ENCODE measurements around the gene STK33.

Gene STK33

DNA sequence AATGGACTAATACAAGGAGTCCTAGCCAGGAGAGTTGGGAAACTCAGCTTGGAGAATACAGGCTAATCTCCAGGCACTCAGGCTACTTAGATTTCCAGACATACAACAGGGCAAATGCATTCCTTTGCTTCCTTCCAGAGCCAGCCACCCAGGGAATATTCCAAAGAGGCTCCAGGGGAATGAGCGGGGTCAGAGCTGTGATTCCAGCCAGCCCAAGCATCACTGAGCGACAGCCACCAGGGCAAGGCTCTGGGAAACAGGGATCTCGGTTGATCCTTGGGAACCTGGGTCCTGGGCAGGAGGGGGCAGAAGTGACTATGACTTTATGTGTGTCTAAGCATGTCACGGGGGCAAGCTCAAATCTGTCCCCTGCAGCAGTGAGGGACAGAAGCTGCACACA is 218.1 kb downstream of the STK33 start:
- no peak for DNase-seq

DNA sequence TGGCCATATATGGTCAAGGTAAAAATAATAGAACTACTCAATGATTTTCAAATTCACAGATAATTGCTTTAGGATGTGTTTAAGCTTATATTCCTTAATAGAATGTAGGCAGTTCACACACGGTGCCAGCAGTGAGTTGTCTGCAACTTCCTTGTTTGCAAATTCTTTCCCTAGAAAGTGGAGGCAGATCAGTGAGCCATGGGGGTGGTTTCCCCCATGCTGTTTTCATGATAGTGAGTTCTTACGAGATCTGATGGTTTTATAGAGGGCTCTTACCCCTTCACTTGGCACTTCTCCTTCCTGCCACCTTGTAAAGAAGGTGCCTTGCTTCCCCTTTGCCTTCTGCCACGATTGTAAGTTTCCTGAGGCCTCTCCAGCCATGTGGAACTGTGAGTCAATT is 218.6 kb downstream of the STK33 start:
- no peak for DNase-seq

DNA sequence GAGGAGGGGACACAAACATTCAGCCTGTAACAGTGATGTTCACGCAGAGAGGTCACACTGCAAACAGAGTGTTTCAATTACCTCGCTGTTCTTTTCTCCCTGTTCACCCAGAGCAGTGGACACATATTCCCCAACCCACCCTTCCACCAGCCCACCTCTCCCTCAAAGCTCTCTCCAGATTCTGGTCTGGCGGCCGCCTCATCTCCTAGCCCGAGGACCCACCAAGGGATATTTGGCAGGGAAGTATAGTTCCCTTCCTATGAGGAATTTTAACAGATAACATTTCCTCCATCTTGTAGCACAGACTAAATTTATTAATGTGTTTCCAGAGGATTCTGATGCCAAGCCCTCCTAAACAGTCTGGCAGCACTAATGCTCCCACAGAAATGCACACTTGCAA is 219.3 kb downstream of the STK33 start:
- DNase-seq, result no peak

DNA sequence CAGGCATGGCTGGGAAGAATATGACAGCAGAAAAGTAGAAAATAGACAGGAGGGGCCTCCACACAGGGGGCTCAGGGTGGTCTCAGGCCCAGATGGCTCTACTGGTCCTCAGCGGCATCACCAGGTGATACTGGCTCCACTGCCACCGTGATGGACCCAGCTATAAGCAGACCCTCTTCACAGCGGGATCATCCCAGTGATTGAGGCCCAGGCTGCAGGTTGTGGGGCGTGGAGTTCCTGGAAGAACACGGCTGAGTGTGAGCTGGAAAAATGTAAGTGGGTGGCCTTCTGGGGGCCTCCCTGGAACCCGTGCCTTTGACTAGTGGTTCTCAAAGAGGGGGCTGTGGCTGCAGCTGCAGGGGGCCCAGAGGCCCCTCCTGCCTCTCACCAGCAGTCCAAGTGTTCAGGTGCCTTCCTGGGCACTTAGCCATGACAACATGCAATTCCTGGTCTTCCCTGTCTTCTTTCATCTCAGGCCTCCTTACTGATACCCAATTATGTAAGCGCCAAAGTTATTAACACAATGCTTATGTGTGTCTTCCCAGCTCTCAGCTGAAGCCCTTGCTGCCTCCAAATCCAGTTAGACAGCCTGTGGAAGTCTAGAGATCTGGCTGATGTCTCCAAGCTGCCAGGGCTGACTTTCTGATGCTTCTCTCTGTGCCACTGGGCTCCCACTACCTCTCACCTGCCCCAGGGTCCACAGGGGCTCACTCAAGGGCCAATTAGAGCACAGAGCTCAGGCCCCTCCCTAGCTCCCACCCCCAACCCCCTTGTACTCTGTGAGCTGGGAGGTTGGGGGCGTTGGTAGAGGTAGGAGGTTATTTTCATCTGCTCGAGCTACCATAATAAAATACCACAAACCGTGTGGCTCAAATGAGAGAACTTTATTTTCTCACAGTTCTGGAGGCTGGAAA is 220.3 kb downstream of the STK33 start:
- DNase-seq, result no peak

DNA sequence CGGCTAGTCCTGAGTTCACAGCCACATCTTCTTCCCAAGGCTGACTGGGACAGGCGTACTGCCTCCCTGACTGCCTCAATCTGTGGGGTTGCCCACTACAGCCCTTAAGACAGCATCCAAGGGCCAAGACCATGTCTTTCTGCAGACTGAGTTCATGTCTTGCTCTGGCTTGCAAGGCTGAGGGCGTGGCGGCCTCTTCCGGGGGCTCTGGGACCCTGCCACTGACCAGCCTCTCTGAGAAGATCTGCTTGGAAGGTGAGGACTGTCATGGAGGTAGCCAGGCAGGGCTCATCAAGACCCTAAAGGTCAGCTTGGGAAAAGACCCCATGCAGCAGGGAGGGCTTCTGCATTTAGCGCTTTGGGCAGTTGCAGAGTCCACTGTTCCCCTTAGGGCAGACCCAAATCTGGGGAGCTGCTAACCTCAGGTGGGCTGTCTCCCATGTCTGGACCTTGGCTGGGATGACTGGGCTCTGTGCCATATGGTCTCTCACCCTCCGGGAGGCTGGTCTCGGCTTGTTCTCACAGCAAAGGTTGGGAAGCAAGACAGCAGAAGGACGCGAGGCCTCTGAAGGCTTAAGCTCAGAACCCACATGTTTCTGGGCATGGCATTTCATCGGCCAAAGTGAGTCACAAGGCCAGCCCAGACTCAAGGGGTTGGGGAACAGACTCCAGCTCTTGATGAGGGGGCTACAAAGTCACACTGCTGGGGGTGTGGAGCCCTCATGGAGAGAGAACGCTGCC is 221.2 kb downstream of the STK33 start:
- DNase-seq, result no peak

DNA sequence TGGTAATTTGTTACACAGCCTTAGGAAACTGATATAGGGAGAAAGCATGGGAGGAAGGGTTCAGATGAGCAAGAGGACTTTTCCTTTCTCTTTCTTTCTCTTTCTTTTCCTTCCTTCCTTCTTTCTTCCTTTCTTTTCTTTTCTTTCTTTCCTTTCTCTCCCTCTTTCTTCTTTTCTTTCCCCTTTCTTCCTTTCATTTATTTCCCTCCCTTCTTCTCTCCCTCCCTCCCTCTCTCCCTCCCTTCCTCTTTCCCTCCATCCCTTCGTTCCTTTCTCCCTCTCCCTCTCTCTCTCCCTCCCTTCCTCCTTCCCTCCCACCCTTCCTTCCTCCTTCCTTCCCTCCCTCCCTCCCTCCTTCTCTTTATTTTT is 222.5 kb downstream of the STK33 start:
- no peak for DNase-seq

DNA sequence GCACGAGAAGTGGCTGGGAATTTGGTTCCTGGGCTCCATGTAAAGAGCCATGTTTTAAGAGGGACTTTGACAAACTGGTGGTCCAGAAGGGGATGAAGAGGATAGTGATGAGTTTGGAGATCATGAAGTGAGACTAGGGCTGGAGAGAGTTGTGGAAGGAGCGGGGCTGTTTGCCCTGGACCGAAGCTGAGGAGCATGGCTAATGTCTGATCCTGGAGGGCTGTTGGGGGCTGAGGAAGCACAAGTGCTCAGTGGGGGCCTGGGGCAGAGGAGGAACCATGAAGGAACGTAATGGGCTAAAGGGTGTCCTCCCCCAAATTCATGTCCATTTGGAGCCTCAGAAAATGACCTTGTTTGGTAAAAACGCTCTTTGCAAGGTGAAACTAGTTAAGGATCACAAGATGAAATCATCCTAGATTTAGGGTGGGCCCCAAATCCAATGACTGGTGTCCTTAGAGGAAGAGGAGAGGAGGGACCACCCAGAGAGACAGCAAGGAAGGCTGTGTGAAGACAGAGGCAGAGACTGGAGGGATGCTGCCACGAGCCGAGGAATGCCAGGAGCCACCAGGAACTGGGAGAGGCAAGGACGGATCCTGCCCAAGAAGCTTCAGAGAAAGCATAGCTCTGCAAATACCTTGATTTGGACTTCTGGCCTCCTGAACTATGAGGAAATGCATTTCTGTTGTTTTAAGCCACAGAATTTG is 223.1 kb downstream of the STK33 start:
- DNase-seq, result no peak

DNA sequence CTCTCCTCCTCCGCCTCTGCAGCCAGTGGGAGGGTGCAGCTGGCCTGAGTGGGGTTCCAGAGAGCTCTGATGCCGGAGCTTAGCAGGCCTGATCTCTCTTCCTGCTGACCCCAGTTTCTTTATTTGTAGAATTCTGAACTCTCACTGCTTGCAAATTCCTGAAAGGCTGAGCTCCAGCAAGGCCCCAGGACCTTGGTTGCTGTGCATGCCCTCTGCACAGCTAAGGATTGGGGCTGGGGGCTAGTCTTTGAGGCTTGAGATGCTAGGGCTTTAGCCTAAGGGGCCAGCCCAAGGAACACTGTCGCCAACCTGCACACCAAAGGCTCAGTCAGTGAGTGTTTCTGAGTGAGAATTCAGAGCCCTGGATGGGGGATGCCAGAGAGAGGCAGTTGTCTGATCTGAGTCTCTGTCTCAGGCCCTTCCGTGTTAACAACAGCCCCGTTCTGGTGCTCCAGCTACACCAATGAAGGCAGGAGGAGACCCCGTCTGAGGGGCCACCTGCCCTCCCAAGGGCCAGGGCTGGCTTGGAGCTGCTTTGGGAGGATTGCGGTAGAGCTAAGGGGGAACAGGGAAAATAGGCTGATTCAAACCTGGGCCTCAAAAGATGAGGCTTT is 224.3 kb downstream of the STK33 start:
- no peak for DNase-seq

DNA sequence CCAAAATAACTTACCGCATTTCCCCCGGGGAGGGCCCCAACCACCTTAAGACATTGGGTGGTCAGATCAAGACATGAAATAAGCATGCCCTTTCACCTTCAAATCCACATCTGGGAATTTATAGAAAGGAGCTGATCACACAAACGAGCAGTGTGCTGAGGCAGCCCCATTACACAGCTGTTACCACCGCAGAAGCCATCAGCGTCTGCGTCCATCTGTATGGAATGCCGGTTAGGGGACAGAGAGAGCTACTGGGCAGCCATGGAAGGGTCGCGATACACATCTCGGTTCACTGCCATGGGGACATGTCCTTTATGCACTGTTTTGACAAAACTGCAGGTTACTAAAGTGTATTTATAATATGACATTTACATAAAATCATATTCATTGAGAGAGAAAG is 225.3 kb downstream of the STK33 start:
- no peak for DNase-seq

DNA sequence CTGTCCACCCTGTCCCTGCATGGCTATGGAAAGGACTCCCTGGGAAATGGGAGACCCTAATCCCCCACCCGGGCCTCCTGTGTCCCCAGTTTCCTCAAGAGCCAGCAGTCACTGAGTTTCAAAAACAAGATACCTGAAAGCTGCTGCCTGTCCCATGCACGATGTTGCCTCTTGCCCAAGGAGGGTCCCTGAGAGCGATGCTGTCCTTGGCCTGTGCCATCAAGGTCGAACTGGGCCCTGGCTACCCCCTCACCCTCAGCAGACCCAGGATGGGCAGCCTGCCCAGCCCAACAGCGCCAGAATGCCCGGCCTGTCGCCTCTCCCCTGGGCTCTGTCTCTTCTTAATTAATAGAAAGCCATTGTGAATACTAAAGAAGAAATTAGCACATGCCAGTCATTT is 225.8 kb downstream of the STK33 start:
- DNase-seq, result no peak

DNA sequence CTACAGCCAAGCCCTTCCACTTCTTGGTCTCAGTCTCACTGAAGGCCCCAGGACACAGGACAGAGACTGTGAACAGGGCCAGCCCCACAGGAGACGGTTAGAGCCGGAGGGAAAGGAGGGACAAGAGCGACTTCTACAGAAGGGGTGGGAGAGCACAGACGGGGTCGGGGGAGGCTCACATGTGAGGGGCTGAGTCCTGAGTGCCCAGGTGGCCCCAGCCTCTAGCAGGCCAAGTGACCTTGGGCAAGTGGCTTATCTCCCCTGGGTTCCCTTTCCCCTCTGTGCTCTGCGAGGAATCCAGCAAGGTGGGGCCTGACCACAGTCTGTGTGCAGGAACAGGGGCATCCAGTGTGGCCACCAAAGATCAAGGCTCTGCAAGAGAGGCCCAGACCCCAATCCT is 227.7 kb downstream of the STK33 start:
- no peak for DNase-seq

DNA sequence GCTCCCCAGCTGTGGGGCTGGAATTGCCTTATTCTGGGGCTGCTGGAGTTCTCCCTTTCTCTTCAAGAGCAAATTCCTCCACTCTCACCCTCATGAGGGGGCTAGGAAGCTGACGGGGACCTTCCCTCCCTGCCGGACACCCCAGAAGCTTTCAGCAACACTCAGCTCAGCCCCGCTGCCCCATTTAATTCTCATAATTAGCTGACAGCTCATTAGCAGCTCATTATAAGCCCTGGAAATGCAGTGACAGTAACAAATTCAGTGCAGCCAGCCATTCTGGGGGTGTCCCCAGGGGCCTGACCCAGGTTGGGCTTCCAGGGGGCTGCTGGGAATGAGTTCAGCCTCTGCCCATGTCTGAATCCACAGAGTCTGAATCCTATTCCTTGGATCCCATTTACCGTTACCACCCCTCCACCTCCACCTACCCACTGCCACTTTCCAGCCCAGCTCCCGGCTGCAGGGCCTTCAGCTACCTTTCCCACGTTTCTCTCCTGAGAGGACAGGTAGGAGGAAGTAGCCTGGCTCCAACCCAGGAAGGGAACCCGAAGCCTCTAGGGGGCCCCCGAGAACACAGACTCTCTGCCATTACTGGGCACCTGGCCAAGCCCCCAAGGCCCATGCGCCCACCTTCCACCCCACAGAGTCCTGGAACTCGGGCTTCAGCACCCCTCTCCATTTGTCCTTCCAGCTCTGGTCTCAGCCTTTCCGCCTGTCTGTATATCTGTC is 228.6 kb downstream of the STK33 start:
- DNase-seq, result no peak

DNA sequence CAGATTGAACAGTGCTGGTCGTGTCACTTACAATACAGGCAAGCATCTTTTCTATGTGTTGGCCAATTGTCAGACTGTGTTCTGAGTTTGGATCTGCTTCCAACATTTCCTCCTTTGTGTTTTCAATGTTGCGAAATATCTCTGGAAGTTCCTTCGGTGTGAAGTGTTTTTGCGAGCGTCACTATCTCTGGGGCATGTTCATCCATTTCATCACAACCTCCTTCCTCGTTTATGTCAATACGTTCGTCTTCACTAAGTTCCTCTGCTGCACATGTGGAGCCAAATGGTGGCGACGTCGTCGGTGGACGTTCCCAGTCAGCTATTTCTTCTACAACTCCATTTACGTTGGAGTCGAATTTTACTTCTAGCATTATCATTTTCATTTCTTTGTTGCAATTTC is 230.1 kb downstream of the STK33 start:
- no peak for DNase-seq

DNA sequence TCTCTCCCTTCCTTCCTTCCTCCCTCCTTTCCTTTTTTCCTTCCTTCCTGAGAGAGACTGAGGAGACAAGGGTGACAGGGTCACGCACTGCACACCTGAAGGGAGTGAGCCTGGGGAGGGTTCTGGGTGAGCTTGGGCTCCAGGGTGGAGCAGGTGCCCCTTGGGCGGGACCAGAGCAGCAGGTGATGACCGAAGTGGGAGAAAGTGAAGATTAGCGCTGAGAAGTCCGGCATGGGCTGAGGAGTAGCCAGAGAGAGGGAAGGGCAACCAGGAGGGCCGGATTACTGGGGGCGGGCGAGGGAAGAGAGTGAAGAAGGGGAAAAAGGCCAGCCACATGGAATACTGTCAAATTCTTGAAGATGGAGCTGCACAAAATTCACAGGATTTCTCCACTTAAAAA is 231.1 kb downstream of the STK33 start:
- no peak for DNase-seq

DNA sequence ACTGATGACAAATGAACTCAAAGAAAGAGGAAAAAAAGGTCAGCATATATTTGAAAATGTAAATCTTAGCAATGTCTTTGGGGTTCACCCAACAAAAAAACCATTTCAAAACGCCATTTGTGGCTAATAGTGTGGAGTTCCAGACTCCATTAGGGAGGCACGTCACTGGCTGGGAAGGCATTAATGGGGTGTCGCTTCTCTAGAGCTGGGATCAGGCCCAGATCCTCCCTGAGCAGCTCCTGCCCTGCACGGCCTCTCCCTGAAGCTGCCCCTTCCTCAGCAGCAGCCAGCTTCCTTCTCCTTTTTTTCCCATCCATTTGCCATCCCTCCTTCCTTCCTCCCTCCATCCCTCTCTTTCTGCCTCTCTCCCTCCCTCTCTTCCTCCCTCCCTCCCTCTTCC is 231.5 kb downstream of the STK33 start:
- no peak for DNase-seq

DNA sequence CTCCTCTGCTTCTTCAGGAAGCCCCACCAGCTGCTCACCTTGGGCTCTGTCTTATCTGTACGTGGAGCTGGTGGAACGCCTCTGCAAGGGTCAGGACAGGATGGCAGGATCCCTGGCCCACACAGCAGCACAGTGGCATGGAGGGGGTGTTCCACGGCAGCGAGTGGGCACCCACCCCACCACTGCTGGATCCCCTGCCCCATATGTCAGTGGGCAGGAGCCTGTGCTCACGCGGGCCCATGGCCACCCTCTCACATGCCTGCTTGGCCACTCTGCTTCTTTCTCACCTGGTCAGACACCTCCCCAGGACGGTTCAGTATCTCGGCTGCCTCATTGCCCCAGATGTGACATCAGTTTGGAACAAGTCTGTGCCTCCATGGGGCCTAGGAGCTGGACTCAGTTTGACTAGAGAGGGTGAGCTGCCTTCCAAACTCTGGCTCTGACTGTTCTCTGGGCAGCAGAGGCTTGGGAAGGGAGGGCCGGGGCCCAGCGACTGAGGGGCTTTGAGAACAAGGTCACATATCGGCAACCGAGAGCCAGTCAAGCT is 232.3 kb downstream of the STK33 start:
- no peak for DNase-seq

DNA sequence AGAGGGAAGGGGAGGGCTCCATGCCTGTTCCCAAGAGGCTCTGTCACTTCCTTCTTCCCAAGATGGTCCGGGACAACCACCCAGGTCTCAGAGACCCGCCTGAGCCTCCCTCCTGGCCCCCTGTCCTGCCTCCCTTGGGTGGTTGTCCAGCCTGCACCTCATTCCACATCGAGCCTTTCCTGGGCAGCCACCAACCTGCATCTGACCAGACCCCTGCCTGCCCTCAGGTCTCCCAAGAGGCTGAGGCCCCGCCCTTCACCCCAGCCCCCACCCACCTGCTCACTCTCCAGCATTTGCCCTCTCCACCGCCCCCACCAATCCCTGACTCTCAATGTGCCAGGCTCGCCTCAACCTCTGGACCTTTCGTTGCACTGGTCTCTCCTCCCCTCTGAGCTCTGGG is 232.8 kb downstream of the STK33 start:
- no peak for DNase-seq

DNA sequence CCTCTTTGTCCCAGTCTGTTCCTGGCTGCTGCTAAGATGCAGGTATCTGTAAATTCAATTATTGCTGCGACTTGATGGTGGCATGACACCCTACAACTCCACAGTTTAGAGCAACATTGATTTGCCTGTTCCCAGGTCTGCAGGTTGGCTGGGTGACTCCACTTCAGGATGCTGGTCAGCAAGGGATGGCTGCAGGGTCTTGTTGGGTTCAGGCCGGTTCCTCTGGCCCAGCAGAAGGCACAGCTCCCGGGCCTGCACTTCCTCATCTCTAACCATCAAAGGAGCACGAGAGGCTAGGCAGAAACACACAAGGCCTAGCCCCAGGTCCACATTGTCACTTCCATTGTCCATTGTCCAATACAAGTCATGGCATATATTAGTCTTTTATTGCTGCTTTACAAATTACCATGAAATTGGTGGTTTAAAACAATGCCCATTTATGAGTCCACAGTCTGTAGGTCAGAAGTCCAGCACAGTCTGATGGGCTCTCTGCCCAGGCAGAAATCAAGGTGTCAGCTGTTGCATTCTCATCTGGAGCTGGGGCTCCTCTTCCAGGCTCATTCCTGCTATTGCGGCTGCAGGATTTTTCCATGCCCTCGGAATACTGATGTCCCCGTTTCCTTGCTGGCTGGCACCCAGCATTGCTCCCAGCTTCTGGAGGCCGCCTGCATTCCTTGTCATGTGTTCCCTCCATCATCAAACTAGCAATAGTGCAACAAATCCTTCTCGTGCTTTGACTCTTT is 233.8 kb downstream of the STK33 start:
- no peak for DNase-seq

DNA sequence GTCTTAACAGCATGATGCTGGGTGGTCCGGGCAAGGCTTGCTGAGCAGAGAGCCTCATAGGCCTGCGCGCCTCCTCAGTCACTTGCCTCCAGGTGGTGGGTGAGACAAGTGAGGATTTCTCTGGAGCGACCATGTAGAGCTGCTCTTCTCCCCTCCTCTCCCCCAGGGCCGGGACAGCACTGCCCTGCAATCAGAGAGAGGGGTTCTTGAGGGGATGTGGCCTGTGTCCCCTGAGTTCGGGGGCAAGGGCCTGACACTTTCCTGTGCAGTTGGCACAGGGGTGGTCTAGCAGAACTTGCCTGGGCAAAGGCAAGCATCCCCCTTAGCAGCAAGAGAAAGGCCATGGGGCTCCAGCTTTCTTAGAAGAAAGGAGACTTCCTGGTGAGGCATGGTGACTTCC is 234.5 kb downstream of the STK33 start:
- no peak for DNase-seq

DNA sequence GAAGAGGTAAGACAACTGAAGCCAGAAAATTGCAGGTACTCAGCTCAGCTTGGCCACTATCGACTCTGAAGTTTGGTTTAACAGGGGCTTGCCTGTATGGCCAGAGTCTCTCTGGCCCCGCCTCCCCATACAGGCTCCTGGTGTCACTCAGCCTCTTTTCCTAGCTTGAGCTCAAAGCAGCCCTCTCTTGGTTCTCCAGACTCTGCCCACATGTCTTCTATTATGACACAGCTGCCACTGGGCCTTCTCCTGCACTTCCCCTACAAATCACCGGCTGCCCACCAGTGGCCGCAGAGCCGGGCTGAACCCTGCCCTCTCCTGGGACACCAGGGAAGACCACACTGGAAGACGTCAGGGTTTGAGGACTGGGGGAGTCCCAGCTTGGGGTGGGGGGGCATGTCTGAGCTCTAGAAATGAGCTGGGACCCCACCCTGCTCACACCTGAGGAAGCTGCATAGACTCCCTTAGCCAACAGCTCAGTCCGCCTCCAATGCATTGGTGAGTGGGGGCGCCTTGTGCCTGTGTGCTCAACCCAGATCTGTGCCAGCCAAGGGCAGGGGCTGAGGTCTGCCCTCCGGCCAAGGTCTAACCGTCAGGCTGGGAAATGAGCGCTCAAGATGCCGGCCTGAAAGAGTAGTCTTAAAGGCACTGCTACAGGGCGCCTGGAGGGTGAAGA is 236.0 kb downstream of the STK33 start:
- no peak for DNase-seq
